Activated naive CD4-positive, alpha-beta T cell treated with anti-CD3 and anti-CD28 coated beads, Interleukin-2, amount 50 U/mL, for 72 hours (primary cell): ENCODE data around the gene RHEX. TPM values are rescaled to one million over a fixed set of nuclear protein-coding genes. Genes with fewer than 3 reads are reported as not detected.
"Not testable (repeated sequence)": the region's sequence is repeated elsewhere in the genome, so short reads cannot be mapped to it uniquely, and the experiment has no call there.

Source experiments
- ATAC-seq, 2 donors: fragments of 150-1000 bp; cut with Tn5 transposase; 2 replicates each; pipeline ENCODE4 v1.10.0; 2021; ENCODE audit warnings: mild to moderate bottlenecking in 2 of 2, moderate library complexity in 2 of 2
- DNase-seq, 2 donors: peaks; one replicate each; pipeline ENCODE4 v3.0.0; 2021 to 2022; ENCODE audit warnings: low spot score in 2 of 2
- H3K27ac Mint-ChIP-seq, 2 donors: one replicate each; pipeline ENCODE4 v1.8.0; 2022; ENCODE audit warnings: mild to moderate bottlenecking in 2 of 2, mixed read lengths in 2 of 2
- H3K36me3 Mint-ChIP-seq, 2 donors: one replicate each; pipeline ENCODE4 v1.8.0; 2022; ENCODE audit warnings: mixed read lengths in 2 of 2
- H3K9me3 Mint-ChIP-seq, 2 donors: one replicate each; pipeline ENCODE4 v1.8.0; 2022; ENCODE audit warnings: mixed read lengths in 2 of 2
- total RNA-seq, 2 donors: library from RNA; stranded (reverse); gene quantifications; one replicate each; pipeline ENCODE4 v1.2.3, GENCODE V29; 2022

RHEX gene
- total RNA-seq, 2 donors from 2014 or later = not detected

DNA sequence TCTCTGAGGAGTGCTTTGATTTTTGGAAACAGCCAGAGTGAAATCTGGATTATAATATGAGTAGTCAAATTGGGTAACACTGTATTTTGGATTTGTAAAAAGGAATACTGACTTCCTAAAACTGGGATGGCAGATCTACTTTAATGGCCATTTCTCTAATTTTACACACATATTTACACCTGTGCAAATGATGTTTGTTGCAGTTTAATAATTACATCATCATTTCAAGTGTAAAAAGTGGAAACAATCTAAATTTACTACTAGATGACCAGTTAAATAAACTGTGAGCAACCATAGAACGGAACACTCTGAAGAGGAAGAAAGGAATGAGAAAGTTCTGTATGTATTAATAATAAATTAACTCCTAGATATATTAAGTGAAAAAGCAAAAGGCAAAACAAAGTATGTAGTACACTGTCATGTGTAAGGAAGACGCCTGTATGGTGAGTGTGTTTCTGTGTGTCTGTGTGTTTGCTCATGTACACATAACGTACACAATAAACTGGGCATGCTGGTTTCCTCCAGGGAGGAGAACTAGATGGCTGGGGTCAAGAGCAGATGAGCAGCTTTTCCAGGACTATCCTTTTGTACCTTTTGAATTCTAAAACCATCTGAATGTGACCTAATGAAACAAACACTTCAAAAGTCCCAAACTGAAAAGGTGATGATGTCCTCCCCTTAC lies 2.9 kb upstream of the RHEX start:
- no peak overlapping the region for H3K27ac Mint-ChIP-seq
- no peaks in the 10 kb centered on the region for H3K9me3 Mint-ChIP-seq
- no peak for ATAC-seq
- no peaks in the 10 kb centered on the region for H3K36me3 Mint-ChIP-seq
- no peak for DNase-seq

DNA sequence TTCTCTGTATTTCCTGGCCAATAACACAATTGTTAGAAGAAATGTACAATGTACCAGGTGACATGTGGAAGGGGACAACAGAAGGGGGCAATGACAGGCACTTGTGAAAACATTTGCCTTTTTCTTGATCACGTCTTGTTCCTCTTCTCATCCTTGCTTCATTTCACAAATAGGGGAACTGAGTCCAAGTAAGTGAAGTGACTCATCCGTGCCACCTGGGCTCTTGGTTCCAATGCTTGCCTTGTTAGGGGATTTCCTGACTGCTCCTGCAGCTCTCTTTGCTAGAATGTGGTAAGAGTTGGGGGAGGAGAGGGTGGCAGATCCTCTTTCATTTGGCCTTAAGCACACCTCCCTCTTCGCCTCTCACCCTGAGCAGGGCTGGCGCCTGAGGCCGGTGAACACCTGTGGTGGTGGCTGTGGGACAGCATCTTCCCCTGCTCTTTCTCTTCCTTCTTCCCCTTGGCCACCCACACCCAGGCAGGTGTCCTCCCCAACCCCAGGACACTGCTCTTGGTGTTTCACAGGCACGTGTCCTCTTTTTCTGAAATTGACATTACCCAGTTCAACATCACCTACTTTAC lies 2.2 kb upstream of the RHEX start:
- Mint-ChIP-seq H3K9me3 (no peaks in the 10 kb centered on the region), H3K36me3 (no peaks in the 10 kb centered on the region), H3K27ac (peak overlapping the region; percentile 29 to 84)
- DNase-seq = peak; percentile 47 to 77
- ATAC-seq = peak; percentile 88 to 94

DNA sequence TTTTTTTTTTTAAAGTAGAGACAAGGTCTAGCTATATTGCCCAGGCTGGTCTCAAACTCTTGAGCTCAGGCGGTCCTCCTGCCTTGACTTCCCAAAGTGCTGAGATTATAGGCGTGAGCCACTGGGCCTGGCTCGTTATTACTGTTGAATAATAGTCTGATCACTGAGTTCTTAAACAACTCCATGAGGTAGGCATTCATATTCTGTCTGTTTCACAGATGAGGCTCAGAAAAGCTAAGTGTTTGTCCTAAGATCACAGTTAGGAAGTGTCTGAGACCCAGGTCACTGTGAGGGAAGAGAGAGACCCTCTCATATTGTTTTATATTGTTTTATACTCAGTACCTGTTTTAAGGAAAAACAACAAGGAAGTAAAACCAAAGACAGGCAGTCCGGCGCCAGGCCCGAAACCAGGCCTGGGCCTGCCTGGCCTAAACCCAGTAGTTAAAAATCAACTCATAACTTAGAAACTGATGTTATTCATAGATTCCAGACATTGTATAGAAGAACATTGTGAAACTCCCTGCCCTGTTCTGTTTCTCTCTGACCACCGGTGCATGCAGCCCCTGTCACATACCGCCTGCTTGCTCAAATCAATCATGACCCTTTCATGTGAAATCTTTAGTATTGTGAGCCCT lies 625 bp upstream of the RHEX start:
- not testable (repeated sequence) for H3K9me3 Mint-ChIP-seq, H3K36me3 Mint-ChIP-seq, ATAC-seq, H3K27ac Mint-ChIP-seq, DNase-seq

DNA sequence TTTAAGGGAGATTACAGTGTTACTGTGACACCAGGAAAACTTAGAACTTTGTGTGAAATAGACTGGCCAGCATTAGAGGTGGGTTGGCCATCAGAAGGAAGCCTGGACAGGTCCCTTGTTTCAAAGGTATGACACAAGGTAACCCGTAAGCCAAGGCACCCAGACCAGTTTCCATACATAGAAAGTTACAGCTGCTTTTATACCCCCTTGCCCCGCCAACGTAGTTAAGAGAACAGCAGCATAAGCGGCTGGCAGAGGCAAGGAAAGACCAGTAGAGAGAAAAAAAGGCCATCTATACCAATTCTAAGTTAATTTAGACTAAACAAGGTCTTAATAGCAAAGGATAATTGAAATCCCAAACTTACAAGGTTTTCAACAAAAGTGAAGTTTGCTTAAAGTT lies 643 bp downstream of the RHEX start:
- not testable (repeated sequence) for DNase-seq, ATAC-seq, H3K36me3 Mint-ChIP-seq, H3K27ac Mint-ChIP-seq, H3K9me3 Mint-ChIP-seq

DNA sequence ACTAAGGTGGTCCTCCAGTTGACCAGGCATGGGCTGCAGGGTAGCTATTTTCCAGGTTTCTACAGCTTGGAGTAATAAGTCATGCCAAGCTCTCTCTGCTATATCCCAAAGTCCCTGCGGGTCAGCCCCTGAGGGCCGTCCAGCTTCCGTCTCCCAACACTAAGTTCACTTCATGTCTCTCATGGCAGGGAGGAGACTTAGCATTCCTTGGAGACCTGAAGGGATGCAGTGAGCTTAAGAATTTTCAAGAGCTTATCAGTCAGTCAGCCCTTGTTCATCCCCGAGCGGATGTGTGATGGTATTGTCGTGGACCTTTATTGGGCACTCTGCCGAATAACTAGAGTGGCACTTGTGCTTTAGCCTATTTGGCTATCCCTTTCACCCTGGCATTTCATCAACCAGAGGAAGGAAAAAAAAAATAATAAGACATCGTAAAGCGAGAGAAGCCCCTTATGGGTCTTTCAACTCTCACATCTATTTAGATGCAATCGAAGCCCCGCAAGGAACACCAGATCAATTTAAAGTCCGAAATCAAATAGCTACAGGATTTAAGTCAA lies 2.2 kb downstream of the RHEX start:
- not testable (repeated sequence) for H3K36me3 Mint-ChIP-seq, H3K9me3 Mint-ChIP-seq, H3K27ac Mint-ChIP-seq, ATAC-seq, DNase-seq

DNA sequence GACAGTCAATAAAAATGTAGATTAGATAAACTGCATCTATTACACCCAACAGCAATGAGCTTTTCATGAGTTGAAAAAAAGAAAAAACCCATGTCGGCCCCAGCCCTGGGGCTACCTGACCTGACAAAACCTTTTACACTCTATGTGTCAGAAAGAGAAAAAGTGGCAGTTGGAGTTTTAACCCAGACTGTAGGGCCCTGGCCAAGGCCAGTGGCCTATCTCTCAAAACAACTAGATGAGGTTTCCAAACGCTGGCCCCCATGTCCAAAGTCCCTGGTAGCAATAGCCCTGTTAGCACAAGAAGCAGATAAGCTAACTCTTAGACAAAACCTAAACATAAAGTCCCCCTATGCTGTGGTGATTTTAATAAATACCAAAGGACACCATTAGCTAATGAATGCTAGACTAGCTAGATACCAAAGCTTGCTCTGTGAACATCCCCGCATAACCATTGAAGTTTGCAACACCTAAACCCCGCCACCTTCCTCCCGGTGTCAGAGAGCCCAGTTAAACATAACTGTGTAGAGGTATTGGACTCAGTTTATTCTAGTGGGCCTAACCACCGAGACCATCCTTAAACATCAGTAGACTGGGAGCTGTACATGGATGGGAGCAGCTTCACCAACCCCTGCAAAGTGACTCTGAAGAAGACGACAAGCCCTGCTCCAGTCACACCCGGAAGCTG lies 2.8 kb downstream of the RHEX start:
- not testable (repeated sequence) for DNase-seq, ATAC-seq, H3K36me3 Mint-ChIP-seq, H3K9me3 Mint-ChIP-seq, H3K27ac Mint-ChIP-seq

DNA sequence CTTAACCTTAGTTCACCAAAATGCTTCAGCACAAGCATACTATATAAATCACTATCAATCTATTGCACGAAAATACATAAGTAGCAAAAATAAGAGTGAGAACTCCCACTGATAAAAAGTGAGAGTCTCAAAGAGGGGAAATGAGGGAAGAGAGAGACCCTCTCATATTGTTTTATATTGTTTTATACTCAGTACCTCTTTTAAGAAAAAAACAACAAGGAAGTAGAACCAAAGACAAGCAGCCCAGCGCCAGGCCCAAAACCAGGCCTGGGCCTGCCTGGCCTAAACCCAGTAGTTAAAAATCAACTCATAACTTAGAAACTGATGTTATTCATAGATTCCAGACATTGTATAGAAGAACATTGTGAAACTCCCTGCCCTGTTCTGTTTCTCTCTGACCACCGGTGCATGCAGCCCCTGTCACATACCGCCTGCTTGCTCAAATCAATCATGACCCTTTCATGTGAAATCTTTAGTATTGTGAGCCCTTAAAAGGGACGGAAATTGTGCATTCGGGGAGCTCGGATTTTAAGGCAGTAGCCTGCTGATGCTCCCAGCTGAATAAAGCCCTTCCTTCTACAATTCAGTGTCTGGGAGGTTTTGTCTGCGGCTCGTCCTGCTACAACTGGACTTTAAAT lies 5.4 kb downstream of the RHEX start:
- not testable (repeated sequence) for H3K27ac Mint-ChIP-seq, H3K36me3 Mint-ChIP-seq, H3K9me3 Mint-ChIP-seq

DNA sequence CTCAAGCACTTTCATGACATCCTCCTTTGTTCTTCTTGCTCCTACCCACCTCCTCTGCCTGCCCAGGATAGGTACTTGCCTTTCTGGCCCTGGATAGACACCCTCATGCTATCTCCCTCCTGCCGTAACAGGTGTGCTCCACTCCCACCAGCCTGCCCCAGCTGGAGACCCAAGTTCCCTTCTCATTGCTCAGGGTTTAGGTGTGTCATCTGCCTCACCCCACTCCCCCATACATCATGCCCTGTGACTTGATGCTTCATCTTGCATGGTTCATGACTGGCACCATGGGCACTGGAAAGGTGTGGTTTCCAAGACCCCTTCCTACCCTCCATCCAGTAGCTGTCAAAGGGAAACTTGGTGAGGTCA lies 5.9 kb downstream of the RHEX start:
- Mint-ChIP-seq H3K36me3 (peaks cover 5 to 6% of the 10 kb centered on the region in 2 donors), H3K27ac (no peak overlapping the region), H3K9me3 (peaks cover 0 to 6% of the 10 kb centered on the region in 2 donors)
- no peak for DNase-seq
- ATAC-seq = no peak

More for the DNA sequence above, 5.4 kb downstream of the RHEX start:
- not testable (repeated sequence) for ATAC-seq, DNase-seq

DNA sequence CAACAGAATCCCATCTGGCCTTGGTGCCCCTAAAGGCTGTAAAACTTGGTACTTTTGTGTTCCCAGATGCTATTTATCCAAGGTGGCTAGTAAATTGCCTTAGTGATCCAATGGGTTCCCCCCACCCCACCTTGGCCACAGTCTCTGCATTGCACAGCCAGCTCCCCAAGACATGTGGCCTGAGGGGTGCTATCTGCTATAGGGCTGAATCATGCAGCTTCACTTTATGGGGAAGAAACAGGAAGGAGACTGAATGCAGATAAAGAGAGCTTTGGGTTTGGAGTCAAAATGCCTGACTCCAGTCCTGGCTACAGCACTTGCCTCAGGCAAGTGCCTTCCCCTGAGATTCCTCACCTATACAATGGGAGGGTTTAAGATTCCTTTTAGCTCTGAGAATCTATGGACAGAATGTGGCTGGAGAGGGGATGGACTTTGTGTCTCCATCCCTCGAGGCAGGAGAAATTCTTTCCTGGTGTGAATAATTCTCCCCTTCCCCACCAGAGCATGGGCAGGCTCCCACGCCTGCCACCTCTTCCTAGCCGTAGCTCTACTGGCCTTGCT lies 6.5 kb downstream of the RHEX start:
- Mint-ChIP-seq H3K27ac (no peak overlapping the region), H3K9me3 (peaks cover 0 to 6% of the 10 kb centered on the region in 2 donors), H3K36me3 (peaks cover 5 to 6% of the 10 kb centered on the region in 2 donors)
- no peak for ATAC-seq
- DNase-seq = no peak

DNA sequence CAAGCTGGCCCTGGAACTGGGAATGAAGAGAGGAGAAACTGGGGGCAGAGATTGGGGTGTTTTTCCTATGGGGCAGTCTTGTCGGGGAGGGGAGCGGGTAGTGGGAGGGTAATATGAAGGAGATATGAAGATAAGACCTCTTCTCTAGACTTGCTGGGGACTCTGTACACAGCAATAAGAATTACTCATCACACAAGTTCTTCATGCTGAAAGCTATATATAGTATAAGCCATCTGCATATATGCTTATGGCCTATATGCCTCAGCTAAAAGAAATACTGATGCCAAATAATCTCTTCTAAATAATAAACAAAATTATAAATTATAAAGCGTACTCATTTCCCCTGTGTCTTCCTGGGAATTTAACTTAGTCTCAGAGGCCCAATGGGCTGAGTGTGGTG lies 7.9 kb downstream of the RHEX start:
- peaks cover 5 to 6% of the 10 kb centered on the region in 2 donors for H3K36me3 Mint-ChIP-seq
- H3K9me3 Mint-ChIP-seq = peaks cover 0 to 6% of the 10 kb centered on the region in 2 donors
- H3K27ac Mint-ChIP-seq = no peak overlapping the region
- DNase-seq = no peak
- no peak for ATAC-seq

DNA sequence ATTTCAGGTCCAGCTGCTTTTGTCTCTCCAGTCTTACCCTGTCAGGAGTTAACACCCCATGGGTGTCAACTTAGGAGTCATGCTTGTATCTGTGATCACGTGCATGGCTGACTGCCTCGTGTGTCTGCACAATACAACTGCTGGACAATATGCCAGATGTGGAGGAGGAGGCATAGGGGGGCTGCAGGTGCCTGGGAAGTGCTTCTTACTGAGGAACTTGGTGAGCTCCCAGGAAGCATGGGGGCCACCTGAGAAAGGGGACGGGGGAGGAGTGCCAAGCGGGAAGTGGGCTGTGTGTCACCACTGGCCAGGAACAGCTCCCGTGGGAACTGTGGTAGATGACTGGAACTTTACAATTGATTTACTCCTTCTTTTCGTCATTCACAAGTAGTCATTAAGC lies 9.5 kb downstream of the RHEX start:
- DNase-seq (no peak), ATAC-seq (no peak)
- Mint-ChIP-seq H3K9me3 (peaks cover 0 to 6% of the 10 kb centered on the region in 2 donors), H3K36me3 (peaks cover 5 to 6% of the 10 kb centered on the region in 2 donors), H3K27ac (no peak overlapping the region)

DNA sequence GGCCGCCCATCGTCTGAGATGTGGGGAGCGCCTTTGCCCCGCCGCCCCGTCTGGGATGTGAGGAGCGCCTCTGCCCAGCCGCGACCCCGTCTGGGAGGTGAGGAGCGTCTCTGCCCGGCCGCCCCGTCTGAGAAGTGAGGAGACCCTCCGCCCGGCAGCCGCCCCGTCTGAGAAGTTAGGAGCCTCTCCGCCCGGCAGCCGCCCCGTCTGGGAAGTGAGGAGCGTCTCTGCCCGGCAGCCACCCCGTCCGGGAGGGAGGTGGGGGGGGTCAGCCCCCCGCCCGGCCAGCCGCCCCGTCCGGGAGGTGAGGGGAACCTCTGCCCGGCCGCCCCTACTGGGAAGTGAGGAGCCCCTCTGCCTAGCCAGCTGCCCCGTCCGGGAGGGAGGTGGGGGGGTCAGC lies 11.0 kb downstream of the RHEX start:
- DNase-seq, H3K36me3 Mint-ChIP-seq, H3K9me3 Mint-ChIP-seq, H3K27ac Mint-ChIP-seq, ATAC-seq: not testable (repeated sequence)

DNA sequence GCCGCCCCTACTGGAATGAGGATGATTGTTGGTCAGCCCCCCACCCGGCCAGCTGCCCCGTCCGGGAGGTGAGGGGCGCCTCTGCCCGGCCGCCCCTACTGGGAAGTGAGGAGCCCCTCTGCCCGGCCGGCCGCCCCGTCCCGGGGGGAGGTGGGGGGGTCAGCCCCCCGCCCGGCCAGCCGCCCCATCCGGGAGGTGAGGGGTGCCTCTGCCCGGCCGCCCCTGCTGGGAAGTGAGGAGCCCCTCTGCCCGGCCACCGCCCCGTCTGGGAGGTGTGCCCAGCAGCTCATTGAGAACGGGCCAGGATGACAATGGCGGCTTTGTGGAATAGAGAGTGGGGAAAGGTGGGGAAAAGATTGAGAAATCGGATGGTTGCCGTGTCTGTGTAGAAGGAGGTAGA lies 11.5 kb downstream of the RHEX start:
- DNase-seq, H3K9me3 Mint-ChIP-seq, ATAC-seq, H3K27ac Mint-ChIP-seq, H3K36me3 Mint-ChIP-seq: not testable (repeated sequence)

DNA sequence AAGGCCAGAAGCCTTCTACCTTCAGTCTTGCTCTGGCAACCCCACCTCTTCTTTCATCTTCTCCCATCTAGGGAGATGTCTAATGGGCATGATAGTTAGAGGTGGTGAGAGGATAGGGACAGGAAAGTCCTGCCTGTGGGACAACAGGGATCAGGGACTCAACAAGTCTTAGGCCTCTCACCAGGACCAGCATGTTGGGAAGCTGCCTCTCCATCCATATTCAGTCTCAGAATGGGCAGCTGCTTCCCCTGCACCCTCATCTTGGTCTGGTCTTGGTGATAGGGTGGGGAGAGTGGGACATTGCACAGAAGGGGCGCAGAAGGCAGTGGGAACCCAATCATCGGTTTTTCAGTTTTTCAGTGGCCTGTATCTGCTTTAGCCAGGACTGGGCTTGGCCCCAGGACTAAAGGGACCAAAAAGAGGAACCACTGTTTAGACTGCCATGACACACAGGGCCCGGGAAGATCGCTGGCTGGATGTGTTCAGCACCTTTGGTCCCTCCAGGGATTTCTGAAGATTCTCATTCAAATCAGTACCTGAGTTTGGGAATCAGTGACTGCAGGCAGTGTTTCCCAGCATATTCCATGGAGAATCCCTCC lies 12.7 kb downstream of the RHEX start:
- no peak for DNase-seq
- ATAC-seq = no peak
- no peak overlapping the region for H3K27ac Mint-ChIP-seq
- peaks cover 0 to 6% of the 10 kb centered on the region in 2 donors for H3K9me3 Mint-ChIP-seq
- H3K36me3 Mint-ChIP-seq = peaks cover 5 to 6% of the 10 kb centered on the region in 2 donors

DNA sequence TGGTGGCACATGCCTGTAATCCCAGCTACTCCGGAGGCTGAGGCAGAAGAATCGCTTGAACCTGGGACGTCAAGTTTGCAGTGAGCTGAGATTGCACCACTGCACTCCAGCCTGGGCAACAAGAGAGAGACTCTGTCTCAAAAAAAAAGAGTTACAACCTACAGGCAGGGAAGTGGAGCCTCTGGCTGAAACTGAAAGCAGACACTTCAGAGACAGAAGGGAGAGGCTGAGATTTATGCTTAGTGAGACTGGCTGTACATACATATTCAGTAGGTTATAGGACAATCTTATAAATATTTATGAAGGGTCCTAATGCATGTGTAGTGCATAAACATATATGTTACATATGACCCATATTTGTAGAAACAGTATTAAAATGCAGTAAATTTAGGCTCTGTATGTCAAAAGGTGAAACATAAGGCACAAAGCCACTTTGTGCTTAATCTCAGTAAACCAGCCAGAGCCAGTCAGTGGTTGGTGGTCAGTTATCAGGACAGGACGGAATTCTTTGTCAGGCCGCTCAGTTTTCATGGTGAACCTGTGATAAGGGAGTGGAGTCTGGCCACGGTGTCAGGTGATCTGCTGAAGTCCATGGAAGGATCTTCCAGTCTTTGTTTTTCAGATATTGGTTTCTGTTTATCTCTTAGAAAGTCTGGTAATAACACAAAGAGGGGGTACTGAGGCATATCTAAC lies 13.7 kb downstream of the RHEX start:
- ATAC-seq (peak; percentile 61 to 80), DNase-seq (no peak)
- Mint-ChIP-seq H3K9me3 (peaks cover 0 to 6% of the 10 kb centered on the region in 2 donors), H3K36me3 (peaks cover 5 to 6% of the 10 kb centered on the region in 2 donors), H3K27ac (no peak overlapping the region)
